NOMO-1 (cell line): Measurements from ENCODE around the gene MACROD2.
A peak's percentile ranks its signal among the peaks of the same experiment; 100 is the strongest.

Experiments used
- DNase-seq, 2 experiments: peaks; one replicate each; lab custom pipeline; 2025; ENCODE audit not compliant: unreplicated experiment in 2 of 2; lab: John Stamatoyannopoulos, UW

The MACROD2 gene

GRCh38 chr20:15220009-15220656, 1224.8 kb downstream of the MACROD2 start:
- no peak for DNase-seq

GRCh38 chr20:15220778-15221565, 1225.7 kb downstream of the MACROD2 start:
- DNase-seq, result no peak

GRCh38 chr20:15222502-15223330, 1227.4 kb downstream of the MACROD2 start:
- DNase-seq, result no peak

GRCh38 chr20:15224199-15224598, 1228.9 kb downstream of the MACROD2 start:
- DNase-seq, result no peak

- DNase-seq, result no peak
Observed at GRCh38 chr20:15227102-15227501, 1231.8 kb downstream of the MACROD2 start.

GRCh38 chr20:15232243-15232642, 1236.9 kb downstream of the MACROD2 start:
- no peak for DNase-seq

- no peak for DNase-seq
Observed at GRCh38 chr20:15235471-15236198, 1240.3 kb downstream of the MACROD2 start.

- peak; percentile 44 to 51 for DNase-seq
Observed at GRCh38 chr20:15236812-15237211, 1241.5 kb downstream of the MACROD2 start.

GRCh38 chr20:15239542-15240206, 1244.4 kb downstream of the MACROD2 start:
- DNase-seq, result no peak

GRCh38 chr20:15240801-15241200, 1245.5 kb downstream of the MACROD2 start:
- DNase-seq, result no peak

GRCh38 chr20:15241681-15242080, 1246.4 kb downstream of the MACROD2 start:
- DNase-seq, result no peak

- DNase-seq, result no peak
Observed at GRCh38 chr20:15242773-15243172, 1247.5 kb downstream of the MACROD2 start.

- no peak for DNase-seq
Observed at GRCh38 chr20:15245896-15246295, 1250.6 kb downstream of the MACROD2 start.

GRCh38 chr20:15248618-15249395, 1253.5 kb downstream of the MACROD2 start:
- no peak for DNase-seq

GRCh38 chr20:15251171-15251570, 1255.9 kb downstream of the MACROD2 start:
- DNase-seq, result no peak

- no peak for DNase-seq
Observed at GRCh38 chr20:15252304-15252703, 1257.0 kb downstream of the MACROD2 start.

GRCh38 chr20:15253431-15253830, 1258.1 kb downstream of the MACROD2 start:
- no peak for DNase-seq

- DNase-seq, result no peak
Observed at GRCh38 chr20:15256676-15257568, 1261.6 kb downstream of the MACROD2 start.

- no peak for DNase-seq
Observed at GRCh38 chr20:15257569-15257870, 1262.2 kb downstream of the MACROD2 start.
